Stimulated activated CD4-positive, alpha-beta T cell treated with anti-CD3 and anti-CD28 coated beads, TNF-alpha, amount 100 ng/mL, for 24 hours (primary cell): ENCODE results near the gene ATXN2.
"Not testable (repeated sequence)": the region's sequence is repeated elsewhere in the genome, so short reads cannot be mapped to it uniquely, and the experiment has no call there.

Source experiments
- DNase-seq, 3 experiments: peaks; one replicate each; pipeline ENCODE4 v3.0.0-alpha.2; 2020; ENCODE audit warnings: low read depth in 3 of 3

The ATXN2 gene

GRCh38 chr12:111574797-111575443 lies 24.2 kb downstream of the ATXN2 start:
- no peak for DNase-seq

- no peak for DNase-seq
Observed at GRCh38 chr12:111573476-111573875, 25.6 kb downstream of the ATXN2 start.

- DNase-seq: no peak
Observed at GRCh38 chr12:111570084-111570961, 28.8 kb downstream of the ATXN2 start.

DNA sequence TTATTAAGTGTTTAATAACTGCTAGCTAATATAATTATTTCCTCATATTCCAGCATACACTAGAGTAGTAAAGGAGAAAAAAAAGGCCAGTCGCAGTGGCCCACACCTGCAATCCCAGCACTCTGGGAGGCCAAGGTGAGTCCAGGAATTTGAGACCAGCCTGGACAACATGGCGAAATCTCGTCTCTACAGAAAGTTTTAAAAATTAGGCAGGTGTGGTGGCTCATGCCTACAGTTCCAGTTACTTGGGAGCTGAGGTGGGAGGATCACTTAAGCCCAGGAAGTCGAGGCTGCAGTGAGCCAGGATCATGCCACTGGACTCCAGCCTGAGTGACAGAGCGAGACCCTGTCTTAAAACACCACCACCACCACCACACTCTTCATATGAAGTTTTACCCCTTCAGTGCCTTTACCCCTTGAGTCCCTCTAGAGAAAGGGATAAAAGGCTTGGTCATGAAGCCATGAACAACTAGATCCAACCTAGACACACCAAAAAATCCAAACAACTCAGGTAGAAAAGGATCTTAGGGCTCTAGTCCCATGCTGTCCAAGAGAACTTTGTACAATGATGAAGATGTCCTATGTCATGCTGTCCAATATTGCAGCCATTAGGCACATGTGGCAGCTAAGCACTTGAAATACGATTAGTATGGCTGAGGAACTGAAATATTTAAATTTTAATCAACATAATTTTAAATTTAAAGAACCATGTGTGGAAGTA lies 29.6 kb downstream of the ATXN2 start:
- DNase-seq: no peak

DNA sequence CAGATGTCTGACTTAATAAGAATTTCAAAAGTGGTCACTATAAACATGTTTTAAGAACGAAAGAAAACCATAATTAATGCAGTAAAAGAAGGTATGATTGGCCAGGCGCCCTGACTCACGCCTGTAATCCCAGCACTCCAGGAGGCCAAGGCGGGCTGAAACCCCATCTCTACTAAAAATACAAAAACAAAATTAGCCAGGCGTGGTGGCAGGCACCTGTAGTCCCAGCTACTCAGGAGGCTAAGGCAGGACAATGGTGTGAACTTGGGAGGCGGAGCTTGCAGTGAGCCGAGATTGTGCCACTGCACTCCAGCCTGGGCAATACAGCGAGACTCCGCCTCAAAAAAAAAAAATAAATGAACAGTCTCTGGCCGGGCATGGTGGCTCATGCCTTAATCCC lies 38.3 kb downstream of the ATXN2 start:
- DNase-seq: not testable (repeated sequence)

DNA sequence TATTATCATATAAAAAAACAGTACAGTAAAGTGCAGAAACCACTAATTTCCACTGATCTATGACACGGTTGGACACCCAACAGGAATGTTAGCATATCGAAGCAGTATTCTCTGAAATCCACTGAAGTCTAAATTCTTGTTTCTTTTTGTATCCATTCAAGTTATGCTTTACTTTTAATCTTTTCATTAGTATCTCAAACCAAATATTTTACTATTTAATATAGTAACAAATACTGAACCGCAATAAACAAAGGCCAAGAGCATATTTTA lies 41.1 kb downstream of the ATXN2 start:
- DNase-seq: no peak

- no peak for DNase-seq
Observed at GRCh38 chr12:111557271-111558106, 41.6 kb downstream of the ATXN2 start.

GRCh38 chr12:111556676-111557075 lies 42.4 kb downstream of the ATXN2 start:
- no peak for DNase-seq

DNA sequence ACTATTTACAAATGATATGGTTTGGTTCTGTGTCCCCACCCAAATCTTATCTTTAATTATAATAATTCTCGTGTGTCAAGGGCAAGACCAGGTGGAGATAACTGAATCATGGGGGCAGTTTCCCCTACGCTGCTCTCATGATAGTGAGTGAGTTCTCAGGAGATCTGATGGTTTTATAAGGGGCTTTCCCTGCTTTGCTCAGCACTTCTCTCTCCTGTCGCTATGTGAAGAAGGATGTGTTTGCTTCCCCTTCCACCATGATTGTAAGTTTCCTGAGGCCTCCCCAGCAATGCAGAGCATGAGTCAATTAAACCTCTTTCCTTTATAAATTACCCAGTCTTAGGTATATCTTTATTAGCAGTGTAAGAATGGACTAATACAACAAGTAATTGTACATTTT lies 43.8 kb downstream of the ATXN2 start:
- not testable (repeated sequence) for DNase-seq

DNA sequence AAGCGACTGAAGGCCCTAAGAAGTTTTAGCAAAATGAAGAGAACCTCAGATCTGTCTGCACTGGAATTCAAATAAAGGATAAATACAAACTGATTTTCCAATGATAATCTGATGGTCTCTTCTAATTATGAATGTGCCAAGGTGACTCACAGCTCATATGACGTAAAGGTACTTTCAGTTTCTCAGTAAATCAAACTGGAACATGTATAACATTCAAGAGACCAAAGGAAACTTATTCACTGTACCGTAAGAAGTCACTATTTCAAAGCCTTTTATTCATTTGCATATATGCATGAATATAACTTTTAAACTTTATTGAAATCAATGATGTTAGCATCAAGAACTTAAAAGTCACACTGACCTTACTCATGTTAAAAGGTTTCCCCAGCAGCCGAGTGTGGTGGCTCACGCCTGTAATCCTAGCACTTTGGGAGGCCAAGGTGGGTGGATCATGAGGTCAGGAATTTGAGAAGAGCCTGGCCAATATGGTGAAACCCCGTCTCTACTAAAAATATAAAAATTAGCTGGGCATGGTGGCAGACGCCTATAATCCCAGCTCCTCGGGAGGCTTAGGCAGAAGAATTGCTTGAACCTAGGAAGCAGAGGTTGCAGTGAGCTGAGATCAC lies 52.2 kb downstream of the ATXN2 start:
- DNase-seq: peak in 2 of 3 experiments; percentile 7 to 21

DNA sequence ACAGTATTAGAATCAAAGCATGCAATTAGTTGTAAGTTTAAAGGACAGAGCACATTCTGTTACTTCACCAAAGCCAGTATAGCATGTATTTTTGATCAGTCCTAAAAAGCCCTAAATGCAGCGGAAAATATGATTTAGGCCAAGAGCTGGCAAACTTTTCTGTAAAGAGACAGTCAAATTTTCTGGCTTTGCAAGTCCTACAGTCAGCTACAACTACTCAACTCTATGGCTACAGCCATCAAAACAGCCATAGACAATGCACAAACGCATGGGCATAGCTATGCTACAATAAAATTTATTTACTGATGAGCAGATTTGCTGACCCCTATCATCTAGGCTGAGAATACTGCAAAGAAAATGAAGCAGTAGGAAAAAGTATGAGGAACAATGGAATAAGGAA lies 52.9 kb downstream of the ATXN2 start:
- no peak for DNase-seq

DNA sequence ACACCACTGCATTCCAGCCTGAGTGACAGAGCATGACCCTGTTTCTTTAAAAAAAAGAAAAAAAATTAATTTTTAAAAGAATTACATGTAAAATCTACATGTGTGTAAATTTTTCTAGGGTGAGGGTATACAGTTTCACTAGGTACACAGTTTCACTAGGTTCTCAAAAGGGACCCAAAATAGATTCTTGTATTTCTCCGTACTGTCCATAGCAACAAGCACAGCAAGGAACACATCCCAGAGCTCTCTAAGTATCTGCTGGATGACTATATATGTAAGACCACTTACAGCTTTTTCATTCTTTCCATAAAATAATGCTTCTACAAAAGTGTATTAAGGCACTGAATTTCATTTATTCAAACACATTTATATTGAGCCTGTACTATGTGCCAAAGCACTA lies 55.1 kb downstream of the ATXN2 start:
- DNase-seq: no peak

DNA sequence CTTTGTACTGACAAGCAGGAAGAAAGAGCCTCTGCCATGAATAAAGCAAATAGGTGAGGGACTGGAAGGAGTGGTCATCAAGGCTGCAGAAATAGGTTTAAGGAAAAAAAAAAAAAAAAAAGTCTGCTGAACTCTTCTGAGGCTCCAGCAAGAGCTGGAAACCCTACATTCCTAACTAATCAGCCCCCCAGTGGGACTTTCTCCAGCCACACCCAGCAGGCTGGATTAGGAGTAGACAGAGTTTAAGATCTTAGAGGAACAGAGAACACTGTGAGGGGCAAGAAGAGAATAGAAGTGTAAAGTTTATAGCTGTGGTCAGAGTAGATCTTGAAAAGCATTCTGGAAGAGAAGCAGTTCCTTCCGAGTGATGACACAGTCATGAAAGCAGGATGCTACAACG lies 66.4 kb downstream of the ATXN2 start:
- no peak for DNase-seq

- DNase-seq: peak; percentile 17 to 52 (median 37)
Observed at GRCh38 chr12:111529424-111530368, 69.4 kb downstream of the ATXN2 start.

DNA sequence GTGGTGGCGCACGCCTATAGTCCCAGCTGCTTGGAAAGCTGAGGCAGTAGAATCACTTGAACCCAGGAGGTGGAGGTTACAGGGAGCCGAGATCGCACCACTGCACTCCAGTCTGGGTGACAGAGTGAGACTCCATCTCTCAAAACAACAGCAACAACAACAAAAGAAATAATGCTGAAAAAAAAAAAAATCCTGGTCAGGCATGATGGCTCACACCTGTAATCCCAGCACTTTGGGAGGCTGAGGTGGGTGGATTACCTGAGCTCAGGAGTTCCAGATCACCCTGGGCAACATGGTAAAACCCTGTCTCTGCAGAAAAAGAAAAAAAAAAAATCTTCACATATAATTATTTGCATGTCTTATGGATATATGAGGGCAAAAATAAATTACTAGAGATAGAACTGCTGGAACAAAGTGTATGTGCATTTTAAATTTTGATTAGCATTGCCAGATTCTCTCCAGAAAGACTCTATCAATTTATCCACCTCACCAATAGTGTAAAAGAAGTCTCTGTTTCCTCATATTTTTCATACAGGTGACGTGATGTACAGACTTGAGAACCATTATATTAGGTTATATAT lies 75.4 kb downstream of the ATXN2 start:
- no peak for DNase-seq

GRCh38 chr12:111521801-111522200 lies 77.3 kb downstream of the ATXN2 start:
- DNase-seq: no peak

- DNase-seq: no peak
Observed at GRCh38 chr12:111519937-111520336, 79.2 kb downstream of the ATXN2 start.

DNA sequence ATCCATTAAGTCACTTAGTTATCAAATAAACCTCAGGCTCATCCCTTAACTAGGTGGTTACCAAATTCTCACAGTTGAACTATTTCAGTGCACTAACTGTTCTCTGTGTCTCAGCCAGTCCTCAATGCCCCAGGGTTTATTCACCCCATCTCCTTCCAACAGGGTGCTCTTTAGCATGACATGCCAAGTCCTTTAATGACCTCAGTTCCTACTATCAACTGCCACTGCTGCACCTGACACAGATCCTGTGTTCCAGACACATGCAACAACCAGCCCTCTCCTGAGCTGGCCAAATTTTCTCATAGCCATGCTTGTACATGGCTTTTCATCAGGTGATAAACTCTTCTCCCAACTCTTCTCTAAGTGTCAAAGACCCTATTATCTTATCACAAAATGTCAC lies 80.0 kb downstream of the ATXN2 start:
- DNase-seq: no peak

DNA sequence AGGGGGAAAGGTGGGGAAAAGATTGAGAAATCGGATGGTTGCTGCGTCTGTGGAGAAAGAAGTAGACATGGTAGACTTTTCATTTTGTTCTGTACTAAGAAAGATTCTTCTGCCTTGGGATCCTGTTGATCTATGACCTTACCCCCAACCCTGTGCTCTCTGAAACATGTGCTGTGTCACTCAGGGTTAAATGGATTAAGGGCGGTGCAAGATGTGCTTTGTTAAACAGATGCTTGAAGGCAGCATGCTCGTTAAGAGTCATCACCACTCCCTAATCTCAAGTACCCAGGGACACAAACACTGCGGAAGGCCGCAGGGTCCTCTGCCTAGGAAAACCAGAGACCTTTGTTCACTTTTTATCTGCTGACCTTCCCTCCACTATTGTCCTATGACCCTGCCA lies 91.4 kb downstream of the ATXN2 start:
- DNase-seq: not testable (repeated sequence)

DNA sequence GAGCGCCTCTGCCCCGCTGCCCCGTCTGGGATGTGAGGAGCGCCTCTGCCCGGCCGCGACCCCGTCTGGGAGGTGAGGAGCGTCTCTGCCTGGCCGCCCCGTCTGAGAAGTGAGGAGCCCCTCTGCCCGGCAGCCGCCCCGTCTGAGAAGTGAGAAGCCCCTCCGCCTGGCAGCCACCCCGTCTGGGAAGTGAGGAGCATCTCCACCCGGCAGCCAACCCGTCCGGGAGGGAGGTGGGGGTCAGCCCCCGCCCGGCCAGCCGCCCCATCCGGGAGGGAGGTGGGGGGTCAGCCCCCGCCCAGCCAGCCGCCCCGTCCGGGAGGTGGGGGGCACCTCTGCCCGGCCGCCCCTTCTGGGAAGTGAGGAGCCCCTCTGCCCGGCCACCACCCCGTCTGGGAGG lies 91.9 kb downstream of the ATXN2 start:
- DNase-seq: not testable (repeated sequence)
